ENCODE results near the gene ACVR2B.

The ACVR2B gene

GRCh38 chr3:38516669-38517068 is 63.0 kb downstream of the ACVR2B start:
- in situ Hi-C loops (cut with MboI; ENCODE audit: low sequenced_read_pairs, unreplicated experiment), result no loop called here
- TF ChIP-seq CTCF (IDR thresholded peaks at IDR 0.05; ENCODE audit: borderline replicate concordance, control extremely low read depth, extremely low read depth, insufficient read depth, missing control alignments), result no peak
- DNase-seq (ENCODE audit: low spot score), result no peak

- no peak for TF ChIP-seq CTCF (IDR thresholded peaks at IDR 0.05; ENCODE audit: borderline replicate concordance, control extremely low read depth, extremely low read depth, insufficient read depth, missing control alignments)
- in situ Hi-C loops (cut with MboI; ENCODE audit: low sequenced_read_pairs, unreplicated experiment), result no loop called here
- DNase-seq (ENCODE audit: low spot score), result no peak
Observed at GRCh38 chr3:38519000-38519399, 65.3 kb downstream of the ACVR2B start.

GRCh38 chr3:38519651-38520050 is 66.0 kb downstream of the ACVR2B start:
- TF ChIP-seq CTCF (IDR thresholded peaks at IDR 0.05; ENCODE audit: borderline replicate concordance, control extremely low read depth, extremely low read depth, insufficient read depth, missing control alignments), result no peak
- DNase-seq (ENCODE audit: low spot score), result no peak
- in situ Hi-C loops (cut with MboI; ENCODE audit: low sequenced_read_pairs, unreplicated experiment), result no loop called here

- peak; percentile 89 for TF ChIP-seq CTCF (IDR thresholded peaks at IDR 0.05; ENCODE audit: borderline replicate concordance, control extremely low read depth, extremely low read depth, insufficient read depth, missing control alignments)
- in situ Hi-C loops (cut with MboI; ENCODE audit: low sequenced_read_pairs, unreplicated experiment), result no loop called here
- peak; percentile 73 for DNase-seq (ENCODE audit: low spot score)
Observed at GRCh38 chr3:38521391-38521987, 67.8 kb downstream of the ACVR2B start.

GRCh38 chr3:38522002-38522401 is 68.3 kb downstream of the ACVR2B start:
- in situ Hi-C loops (cut with MboI; ENCODE audit: low sequenced_read_pairs, unreplicated experiment), result no loop called here
- DNase-seq (ENCODE audit: low spot score), result no peak
- TF ChIP-seq CTCF (IDR thresholded peaks at IDR 0.05; ENCODE audit: borderline replicate concordance, control extremely low read depth, extremely low read depth, insufficient read depth, missing control alignments), result no peak

- TF ChIP-seq CTCF (IDR thresholded peaks at IDR 0.05; ENCODE audit: borderline replicate concordance, control extremely low read depth, extremely low read depth, insufficient read depth, missing control alignments), result no peak
- no peak for DNase-seq (ENCODE audit: low spot score)
- in situ Hi-C loops (cut with MboI; ENCODE audit: low sequenced_read_pairs, unreplicated experiment), result no loop called here
Observed at GRCh38 chr3:38524141-38524739, 70.5 kb downstream of the ACVR2B start.
